Measurements from ENCODE around the gene TEX51. TPM values are rescaled to one million over a fixed set of nuclear protein-coding genes. Genes with fewer than 3 reads are reported as not detected.

The TEX51 gene
- polyA plus RNA-seq, 1 experiment: not detected

GRCh38 chr2:126896471-126896870 is 2.2 kb upstream of the TEX51 start:
- Histone ChIP-seq H3K9me3 (ENCODE audit: control insufficient read depth, insufficient read depth, low read length) (no peaks in the 10 kb centered on the region), H3K27me3 (ENCODE audit: control insufficient read depth, insufficient read depth, low read length) (no peaks in the 10 kb centered on the region), H3K27ac (ENCODE audit: low read depth, low read length) (no peak overlapping the region), H3K4me3 (ENCODE audit: low read depth, low read length) (no peak overlapping the region)
- no peak for TF ChIP-seq CTCF (IDR thresholded peaks at IDR 0.05; ENCODE audit: low read depth, low read length)
- CTCF ChIA-PET: no interaction called here
- POLR2A ChIA-PET: no interaction called here
- no peak for DNase-seq (ENCODE audit: low read depth, low spot score)

- Histone ChIP-seq H3K27ac (ENCODE audit: low read depth, low read length) (no peak overlapping the region), H3K9me3 (ENCODE audit: control insufficient read depth, insufficient read depth, low read length) (no peaks in the 10 kb centered on the region), H3K27me3 (ENCODE audit: control insufficient read depth, insufficient read depth, low read length) (no peaks in the 10 kb centered on the region), H3K4me3 (ENCODE audit: low read depth, low read length) (no peak overlapping the region)
- no peak for DNase-seq (ENCODE audit: low read depth, low spot score)
- POLR2A ChIA-PET: no interaction called here
- CTCF ChIA-PET: no interaction called here
- no peak for TF ChIP-seq CTCF (IDR thresholded peaks at IDR 0.05; ENCODE audit: low read depth, low read length)
Measured at GRCh38 chr2:126899616-126900185, 1.0 kb downstream of the TEX51 start.

- CTCF ChIA-PET: no interaction called here
- POLR2A ChIA-PET: no interaction called here
- H3K4me3 ChIP-seq (ENCODE audit: low read depth, low read length): no peak overlapping the region
- H3K9me3 ChIP-seq (ENCODE audit: control insufficient read depth, insufficient read depth, low read length): no peaks in the 10 kb centered on the region
- no peak overlapping the region for H3K27ac ChIP-seq (ENCODE audit: low read depth, low read length)
- no peak for TF ChIP-seq CTCF (IDR thresholded peaks at IDR 0.05; ENCODE audit: low read depth, low read length)
- DNase-seq (ENCODE audit: low read depth, low spot score): no peak
- no peaks in the 10 kb centered on the region for H3K27me3 ChIP-seq (ENCODE audit: control insufficient read depth, insufficient read depth, low read length)
Measured at GRCh38 chr2:126900646-126901319, 2.1 kb downstream of the TEX51 start.

- H3K9me3 ChIP-seq (ENCODE audit: control insufficient read depth, insufficient read depth, low read length): no peaks in the 10 kb centered on the region
- no peak overlapping the region for H3K27ac ChIP-seq (ENCODE audit: low read depth, low read length)
- no peak for TF ChIP-seq CTCF (IDR thresholded peaks at IDR 0.05; ENCODE audit: low read depth, low read length)
- CTCF ChIA-PET: no interaction called here
- no peaks in the 10 kb centered on the region for H3K27me3 ChIP-seq (ENCODE audit: control insufficient read depth, insufficient read depth, low read length)
- no peak for DNase-seq (ENCODE audit: low read depth, low spot score)
- POLR2A ChIA-PET: no interaction called here
- no peak overlapping the region for H3K4me3 ChIP-seq (ENCODE audit: low read depth, low read length)
Measured at GRCh38 chr2:126901459-126901858, 2.8 kb downstream of the TEX51 start.

- Histone ChIP-seq H3K27ac (ENCODE audit: low read depth, low read length) (no peak overlapping the region), H3K27me3 (ENCODE audit: control insufficient read depth, insufficient read depth, low read length) (peaks cover 2% of the 10 kb centered on the region), H3K9me3 (ENCODE audit: control insufficient read depth, insufficient read depth, low read length) (no peaks in the 10 kb centered on the region), H3K4me3 (ENCODE audit: low read depth, low read length) (no peak overlapping the region)
- no peak for TF ChIP-seq CTCF (IDR thresholded peaks at IDR 0.05; ENCODE audit: low read depth, low read length)
- ChIA-PET CTCF (no interaction called here), POLR2A (no interaction called here)
- no peak for DNase-seq (ENCODE audit: low read depth, low spot score)
Measured at GRCh38 chr2:126902152-126902835, 3.6 kb downstream of the TEX51 start.

Measured in AG04450 (cell line).